ENCODE measurements around the gene SLC35E4. TPM values are rescaled to one million over a fixed set of nuclear protein-coding genes. Genes with fewer than 3 reads are reported as not detected.

The SLC35E4 gene
- total RNA-seq, 2 experiments from 2014 or later: 3.0 TPM

- H3K4me2 ChIP-seq (ENCODE audit: low read length): peak overlapping the region; percentile 68; the same call in 1 of the 2 replicates
- no peak for DNase-seq (ENCODE audit: low spot score)
- POLR2A ChIA-PET: interaction anchor here (0.6 to 0.9 kb wide), 2 partner anchors 109 to 184 kb away, joined by 4 to 5 read pairs; no protein-coding TSS in a partner anchor
- no peaks in the 10 kb centered on the region for H3K36me3 ChIP-seq (ENCODE audit: insufficient read depth, low read length)
- H3K79me2 ChIP-seq (ENCODE audit: insufficient read depth, low read depth, low read length): no peaks in the 10 kb centered on the region
- no peak overlapping the region for H3K4me3 ChIP-seq (ENCODE audit: low read depth, low read length, poor library complexity, severe bottlenecking)
- H3K4me1 ChIP-seq (ENCODE audit: insufficient read depth, low read length, poor library complexity, severe bottlenecking): peaks cover 36% of the 10 kb centered on the region
- intact Hi-C loops (cut with micrococcal nuclease; ENCODE audit: unreplicated experiment): loop anchor here (5.0 kb wide), 1 partner anchor 170 kb away; no protein-coding TSS in a partner anchor
- H3K9me3 ChIP-seq (ENCODE audit: low read length): no peaks in the 10 kb centered on the region
- H4K20me1 ChIP-seq (ENCODE audit: insufficient read depth, low read length): no peaks in the 10 kb centered on the region
- no peak for TF ChIP-seq EZH2phosphoT487 (IDR thresholded peaks at IDR 0.05; ENCODE audit: borderline replicate concordance, low read depth, low read length)
- TF ChIP-seq, protein P1, sequence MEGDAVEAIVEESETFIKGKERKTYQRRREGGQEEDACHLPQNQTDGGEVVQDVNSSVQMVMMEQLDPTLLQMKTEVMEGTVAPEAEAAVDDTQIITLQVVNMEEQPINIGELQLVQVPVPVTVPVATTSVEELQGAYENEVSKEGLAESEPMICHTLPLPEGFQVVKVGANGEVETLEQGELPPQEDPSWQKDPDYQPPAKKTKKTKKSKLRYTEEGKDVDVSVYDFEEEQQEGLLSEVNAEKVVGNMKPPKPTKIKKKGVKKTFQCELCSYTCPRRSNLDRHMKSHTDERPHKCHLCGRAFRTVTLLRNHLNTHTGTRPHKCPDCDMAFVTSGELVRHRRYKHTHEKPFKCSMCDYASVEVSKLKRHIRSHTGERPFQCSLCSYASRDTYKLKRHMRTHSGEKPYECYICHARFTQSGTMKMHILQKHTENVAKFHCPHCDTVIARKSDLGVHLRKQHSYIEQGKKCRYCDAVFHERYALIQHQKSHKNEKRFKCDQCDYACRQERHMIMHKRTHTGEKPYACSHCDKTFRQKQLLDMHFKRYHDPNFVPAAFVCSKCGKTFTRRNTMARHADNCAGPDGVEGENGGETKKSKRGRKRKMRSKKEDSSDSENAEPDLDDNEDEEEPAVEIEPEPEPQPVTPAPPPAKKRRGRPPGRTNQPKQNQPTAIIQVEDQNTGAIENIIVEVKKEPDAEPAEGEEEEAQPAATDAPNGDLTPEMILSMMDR (conservative IDR thresholded peaks at IDR 0.05; ENCODE audit: low read length): no peak
- CTCF ChIA-PET (ENCODE audit: unreplicated experiment): interaction anchor here (0.6 to 0.7 kb wide), 4 partner anchors 13 to 1022 kb away, joined by 4 to 17 read pairs (median 10); no protein-coding TSS in a partner anchor
- H2AFZ ChIP-seq (ENCODE audit: low read length): peak overlapping the region; percentile 98
- no TSS peak for BruUV-seq (replicated peaks)
- no peaks in the 10 kb centered on the region for H3K9me2 ChIP-seq (ENCODE audit: insufficient read depth, low read length)
- H3K27ac ChIP-seq (ENCODE audit: low read depth, low read length, poor library complexity, severe bottlenecking): no peak overlapping the region
Measured at GRCh38 chr22:30607300-30607930, 28.2 kb upstream of the SLC35E4 start.

DNA sequence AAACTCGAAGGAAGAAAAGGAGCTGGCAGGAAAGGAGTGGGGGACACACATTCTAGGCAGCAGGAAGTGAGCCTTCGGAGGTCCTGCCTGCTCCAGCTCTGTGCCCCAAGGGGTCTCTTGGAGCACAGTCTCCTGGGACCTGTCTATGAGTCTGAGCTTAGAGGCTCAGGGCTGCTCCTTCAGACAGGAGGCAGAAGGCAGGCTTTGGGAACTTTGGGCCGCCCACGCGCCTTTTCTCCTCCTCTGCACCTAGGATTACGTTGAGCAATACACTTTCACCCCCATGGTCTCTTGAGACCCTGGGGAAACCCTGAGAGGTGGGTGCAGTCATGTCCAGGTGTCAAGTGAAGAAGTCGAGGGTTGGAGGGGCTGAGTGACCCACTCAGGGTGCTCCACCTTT, 27.6 kb upstream of the SLC35E4 start:
- Histone ChIP-seq H4K20me1 (ENCODE audit: insufficient read depth, low read length) (no peaks in the 10 kb centered on the region), H2AFZ (ENCODE audit: low read length) (no peak overlapping the region), H3K4me3 (ENCODE audit: low read depth, low read length, poor library complexity, severe bottlenecking) (no peak overlapping the region), H3K9me3 (ENCODE audit: low read length) (no peaks in the 10 kb centered on the region), H3K9me2 (ENCODE audit: insufficient read depth, low read length) (no peaks in the 10 kb centered on the region), H3K4me1 (ENCODE audit: insufficient read depth, low read length, poor library complexity, severe bottlenecking) (peaks cover 36% of the 10 kb centered on the region), H3K27ac (ENCODE audit: low read depth, low read length, poor library complexity, severe bottlenecking) (no peak overlapping the region), H3K36me3 (ENCODE audit: insufficient read depth, low read length) (no peaks in the 10 kb centered on the region), H3K79me2 (ENCODE audit: insufficient read depth, low read depth, low read length) (no peaks in the 10 kb centered on the region), H3K4me2 (ENCODE audit: low read length) (no peak overlapping the region)
- BruUV-seq (replicated peaks): no TSS peak
- CTCF ChIA-PET (ENCODE audit: unreplicated experiment): no interaction called here
- DNase-seq (ENCODE audit: low spot score): no peak
- POLR2A ChIA-PET: interaction anchor here (0.6 to 0.9 kb wide), 2 partner anchors 110 to 184 kb away, joined by 4 to 5 read pairs; no protein-coding TSS in a partner anchor
- no peak for TF ChIP-seq EZH2phosphoT487 (IDR thresholded peaks at IDR 0.05; ENCODE audit: borderline replicate concordance, low read depth, low read length)
- TF ChIP-seq, protein P1 (conservative IDR thresholded peaks at IDR 0.05; ENCODE audit: low read length): no peak
- intact Hi-C loops (cut with micrococcal nuclease; ENCODE audit: unreplicated experiment): loop anchor here (5.0 kb wide), 1 partner anchor 171 kb away; no protein-coding TSS in a partner anchor
